Omental fat pad (tissue), 4 donors: ENCODE data around the gene ARL13B. TPM values are rescaled to one million over a fixed set of nuclear protein-coding genes. Genes with fewer than 3 reads are reported as not detected.

Source experiments
- ATAC-seq: fragments of 150-250 bp; one replicate; pipeline ENCODE4 v1.9.1; 2016; ENCODE audit warnings: mild to moderate bottlenecking, moderate library complexity; ENCODE audit not compliant: low FRiP score
- DNase-seq: peaks from one replicate; pipeline ENCODE4 v3.0.0-alpha.2; 2019; ENCODE audit warnings: low spot score
- small RNA-seq: library from RNA; depleted of rRNA; stranded (forward); fragments of <200 nt; gene quantifications from one replicate; pipeline ENCODE3, GENCODE V24; 2016
- total RNA-seq, 4 donors: library from RNA; depleted of rRNA; stranded (reverse); fragments of >200 nt; gene quantifications; one replicate each; pipeline ENCODE4 v1.1.0, GENCODE V29; 2016
- TF ChIP-seq, protein P1 (sequence below), 3 donors: fragments of 450-650 bp; IDR thresholded peaks; one replicate each; pipeline ENCODE4 v1.5.1; 2016 to 2017; ENCODE audit warnings: antibody characterized with exemption in 3 of 3, mild to moderate bottlenecking in 3 of 3, moderate library complexity in 2 of 3

ARL13B gene
- total RNA-seq, 4 donors from 2014 or later, result 6.8 to 14.5 (median 12.1) TPM

- TF ChIP-seq, protein P1, sequence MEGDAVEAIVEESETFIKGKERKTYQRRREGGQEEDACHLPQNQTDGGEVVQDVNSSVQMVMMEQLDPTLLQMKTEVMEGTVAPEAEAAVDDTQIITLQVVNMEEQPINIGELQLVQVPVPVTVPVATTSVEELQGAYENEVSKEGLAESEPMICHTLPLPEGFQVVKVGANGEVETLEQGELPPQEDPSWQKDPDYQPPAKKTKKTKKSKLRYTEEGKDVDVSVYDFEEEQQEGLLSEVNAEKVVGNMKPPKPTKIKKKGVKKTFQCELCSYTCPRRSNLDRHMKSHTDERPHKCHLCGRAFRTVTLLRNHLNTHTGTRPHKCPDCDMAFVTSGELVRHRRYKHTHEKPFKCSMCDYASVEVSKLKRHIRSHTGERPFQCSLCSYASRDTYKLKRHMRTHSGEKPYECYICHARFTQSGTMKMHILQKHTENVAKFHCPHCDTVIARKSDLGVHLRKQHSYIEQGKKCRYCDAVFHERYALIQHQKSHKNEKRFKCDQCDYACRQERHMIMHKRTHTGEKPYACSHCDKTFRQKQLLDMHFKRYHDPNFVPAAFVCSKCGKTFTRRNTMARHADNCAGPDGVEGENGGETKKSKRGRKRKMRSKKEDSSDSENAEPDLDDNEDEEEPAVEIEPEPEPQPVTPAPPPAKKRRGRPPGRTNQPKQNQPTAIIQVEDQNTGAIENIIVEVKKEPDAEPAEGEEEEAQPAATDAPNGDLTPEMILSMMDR (IDR thresholded peaks at IDR 0.05), result no peak
- ATAC-seq, result no peak
- no peak for DNase-seq
These were observed 119.4 kb downstream of the ARL13B start for GRCh38 chr3:94099311-94099710.

GRCh38 chr3:94101860-94102259 is 121.9 kb downstream of the ARL13B start:
- TF ChIP-seq, protein P1 (IDR thresholded peaks at IDR 0.05), result no peak
- ATAC-seq, result no peak
- no peak for DNase-seq

Small RNAs within 50 kb of the gene (small RNA-seq; reads per million reads assigned to genes)
- gene RF00019 (not detected), gene RNU6-511P (not detected)

Other genes starting within 250 kb of the ARL13B start
- gene PROS1, start 6.3 kb upstream of the ARL13B start, total RNA-seq, result 10 to 100 TPM; 46.5 to 98.8 (median 63.9) TPM
- gene STX19, start 48.4 kb downstream of the ARL13B start, total RNA-seq, result not detected
- gene DHFR2, start 82.8 kb downstream of the ARL13B start, total RNA-seq, result 1 to 10 TPM; 2.8 to 4.9 (median 3.6) TPM
- gene NSUN3, start 82.9 kb downstream of the ARL13B start, total RNA-seq, result 10 to 100 TPM in 2 of 4 donors, 1 to 10 TPM in 2; 5.6 to 10.2 (median 9.1) TPM